NT2/D1 (cell line): ENCODE measurements around the gene SLC38A11.
"Not testable (repeated sequence)": the region's sequence is repeated elsewhere in the genome, so short reads cannot be mapped to it uniquely, and the experiment has no call there.

Experiments used
- DNase-seq: peaks from one replicate; pipeline ENCODE4 v3.0.0-alpha.2; 2011; ENCODE audit warnings: low read depth, low spot score
- H3K27me3 ChIP-seq: 2 replicates; pipeline ENCODE4 v1.6.0; 2011; ENCODE audit warnings: mild to moderate bottlenecking; ENCODE audit not compliant: insufficient read length, insufficient read depth
- H3K36me3 ChIP-seq: 2 replicates; pipeline ENCODE4 v1.6.1; 2011; ENCODE audit warnings: mild to moderate bottlenecking, low read length, mixed read lengths; ENCODE audit not compliant: insufficient read depth, insufficient read length
- H3K4me1 ChIP-seq: 2 replicates; pipeline ENCODE4 v1.5.1; 2011; ENCODE audit not compliant: insufficient read depth, insufficient read length
- H3K4me3 ChIP-seq: 2 replicates; pipeline ENCODE4 v1.5.1; 2011; ENCODE audit warnings: low read depth; ENCODE audit not compliant: insufficient read length
- H3K9ac ChIP-seq: 2 replicates; pipeline ENCODE4 v1.6.0; 2011; ENCODE audit warnings: low read depth; ENCODE audit not compliant: insufficient read length
- H3K9me3 ChIP-seq: 2 replicates; pipeline ENCODE4 v1.5.1; 2011; ENCODE audit warnings: mild to moderate bottlenecking, low read length; ENCODE audit not compliant: insufficient read depth
- SUZ12 ChIP-seq: IDR thresholded peaks from 2 replicates; pipeline ENCODE4 v1.6.1; 2011; ENCODE audit not compliant: insufficient read length, insufficient read depth; ENCODE audit errors: extremely low read depth
- YY1 ChIP-seq: IDR thresholded peaks from 2 replicates; pipeline ENCODE4 v1.6.1; 2011; ENCODE audit not compliant: insufficient read length, insufficient read depth
- ZNF274 ChIP-seq: IDR thresholded peaks from 2 replicates; pipeline ENCODE4 v1.6.1; 2011; ENCODE audit warnings: mild to moderate bottlenecking, low read depth, low read length

The SLC38A11 gene

GRCh38 chr2:164954954-164955701 lies at the start of gene SLC38A11:
Gene SLC38A11, minus strand, starts transcription at chr2:164955525. Its CDS starts 278 bp downstream, at chr2:164955247.
- no peak within 1 kb of the TSS for H3K9ac ChIP-seq

GRCh38 chr2:165003443-165004130 lies 48.3 kb upstream of the SLC38A11 start:
- TF ChIP-seq ZNF274 (no peak), YY1 (no peak), SUZ12 (no peak)
- no peak for DNase-seq
- H3K4me3 ChIP-seq: no peak overlapping the region
- H3K9ac ChIP-seq: no peak overlapping the region
- no peaks in the 10 kb centered on the region for H3K27me3 ChIP-seq
- no peaks in the 10 kb centered on the region for H3K36me3 ChIP-seq
- no peaks in the 10 kb centered on the region for H3K9me3 ChIP-seq
- H3K4me1 ChIP-seq: no peaks in the 10 kb centered on the region

More at GRCh38 chr2:164954954-164955701, at the start of gene SLC38A11:
- H3K27me3 ChIP-seq: no peaks in the 10 kb centered on the region
- TF ChIP-seq SUZ12 (no peak), YY1 (no peak), ZNF274 (no peak)
- no peaks in the 10 kb centered on the region for H3K9me3 ChIP-seq
- H3K36me3 ChIP-seq: no peaks in the 10 kb centered on the region
- H3K4me1 ChIP-seq: no peaks in the 10 kb centered on the region
- DNase-seq: no peak
- H3K4me3 ChIP-seq: no peak within 1 kb of the TSS

GRCh38 chr2:165002638-165003037 lies 47.3 kb upstream of the SLC38A11 start:
- H3K4me1 ChIP-seq: no peaks in the 10 kb centered on the region
- TF ChIP-seq ZNF274 (no peak), SUZ12 (no peak), YY1 (no peak)
- no peak overlapping the region for H3K4me3 ChIP-seq
- H3K9ac ChIP-seq: no peak overlapping the region
- no peaks in the 10 kb centered on the region for H3K36me3 ChIP-seq
- DNase-seq: no peak
- no peaks in the 10 kb centered on the region for H3K9me3 ChIP-seq
- no peaks in the 10 kb centered on the region for H3K27me3 ChIP-seq

GRCh38 chr2:164994664-164995299 lies 39.5 kb upstream of the SLC38A11 start:
- H3K4me3 ChIP-seq, DNase-seq, H3K9ac ChIP-seq, H3K36me3 ChIP-seq, H3K9me3 ChIP-seq, H3K4me1 ChIP-seq, H3K27me3 ChIP-seq: not testable (repeated sequence)

GRCh38 chr2:164993287-164994016 lies 38.1 kb upstream of the SLC38A11 start:
- no peaks in the 10 kb centered on the region for H3K4me1 ChIP-seq
- no peaks in the 10 kb centered on the region for H3K27me3 ChIP-seq
- H3K9ac ChIP-seq: no peak overlapping the region
- no peaks in the 10 kb centered on the region for H3K9me3 ChIP-seq
- TF ChIP-seq SUZ12 (no peak), ZNF274 (no peak), YY1 (no peak)
- no peak for DNase-seq
- H3K4me3 ChIP-seq: no peak overlapping the region
- H3K36me3 ChIP-seq: no peaks in the 10 kb centered on the region

- H3K4me1 ChIP-seq: no peaks in the 10 kb centered on the region
- no peak overlapping the region for H3K9ac ChIP-seq
- TF ChIP-seq ZNF274 (no peak), YY1 (no peak), SUZ12 (no peak)
- no peaks in the 10 kb centered on the region for H3K27me3 ChIP-seq
- DNase-seq: peak; percentile 63
- no peak overlapping the region for H3K4me3 ChIP-seq
- no peaks in the 10 kb centered on the region for H3K9me3 ChIP-seq
- no peaks in the 10 kb centered on the region for H3K36me3 ChIP-seq
Observed at GRCh38 chr2:164992818-164993217, 37.5 kb upstream of the SLC38A11 start.

- not testable (repeated sequence) for H3K36me3 ChIP-seq, H3K4me3 ChIP-seq, H3K9me3 ChIP-seq, H3K27me3 ChIP-seq, H3K4me1 ChIP-seq, DNase-seq, H3K9ac ChIP-seq
Observed at GRCh38 chr2:164992093-164992454, 36.7 kb upstream of the SLC38A11 start.

GRCh38 chr2:164991361-164992092 lies 36.2 kb upstream of the SLC38A11 start:
- H3K36me3 ChIP-seq, H3K4me3 ChIP-seq, H3K9ac ChIP-seq, H3K27me3 ChIP-seq, DNase-seq, H3K9me3 ChIP-seq, H3K4me1 ChIP-seq: not testable (repeated sequence)

GRCh38 chr2:164990953-164991352 lies 35.6 kb upstream of the SLC38A11 start:
- H3K9me3 ChIP-seq, H3K4me1 ChIP-seq, DNase-seq, H3K4me3 ChIP-seq, H3K36me3 ChIP-seq, H3K9ac ChIP-seq, H3K27me3 ChIP-seq: not testable (repeated sequence)
